CD4-positive, alpha-beta memory T cell (primary cell): Measurements from ENCODE around the gene DCTD. TPM values are rescaled to one million over a fixed set of nuclear protein-coding genes. Genes with fewer than 3 reads are reported as not detected.

Experiments used
- CTCF ChIA-PET: fragments of 350-600 bp; sonication (Branson Sonifier 250); formaldehyde crosslinking; loops from one replicate; lab custom pipeline; 2021; ENCODE audit warnings: inconsistent platforms; ENCODE audit not compliant: partially characterized antibody; lab: Charles Lee
- POLR2A ChIA-PET: fragments of 350-600 bp; sonication (Branson Sonifier 250); formaldehyde crosslinking; loops from one replicate; lab custom pipeline; 2021; ENCODE audit not compliant: partially characterized antibody; lab: Charles Lee
- DNase-seq, 5 donors: peaks; one replicate each; pipeline versions ENCODE4 v3.0.0 to v3.0.0-alpha.2; 2020 to 2022; ENCODE audit warnings: mixed read lengths in 1 of 5
- H3K27ac ChIP-seq: one replicate; pipeline ENCODE4 v1.7.0; 2013; ENCODE audit warnings: low read depth, low read length
- H3K27me3 ChIP-seq: 2 replicates; pipeline ENCODE4 v1.7.0; 2013; ENCODE audit warnings: mild to moderate bottlenecking, low read length, moderate library complexity; ENCODE audit not compliant: insufficient read depth
- H3K36me3 ChIP-seq: 2 replicates; pipeline ENCODE4 v1.7.0; 2013; ENCODE audit warnings: mild to moderate bottlenecking, low read length, moderate library complexity; ENCODE audit not compliant: insufficient read depth
- H3K4me1 ChIP-seq: 2 replicates; pipeline ENCODE4 v1.7.0; 2013; ENCODE audit warnings: mild to moderate bottlenecking, low read length, moderate library complexity; ENCODE audit not compliant: insufficient read depth
- H3K4me3 ChIP-seq, 2 donors: one replicate each; pipeline ENCODE4 v1.7.0; 2013; ENCODE audit warnings: low read length in 2 of 2, mild to moderate bottlenecking in 1 of 2
- H3K9me3 ChIP-seq, 2 donors: one replicate each; pipeline ENCODE4 v1.7.0; 2013; ENCODE audit warnings: low read length in 2 of 2, control low read depth in 1 of 2; ENCODE audit not compliant: control insufficient read depth in 1 of 2
- H3K27ac Mint-ChIP-seq, 7 donors: one replicate each; pipeline ENCODE4 v1.8.0; 2020 to 2021; ENCODE audit warnings: mixed read lengths in 7 of 7, mild to moderate bottlenecking in 6 of 7, inconsistent platforms in 3 of 7, moderate library complexity in 3 of 7
- H3K27me3 Mint-ChIP-seq, 2 donors: one replicate each; pipeline ENCODE4 v1.8.0; 2020 to 2021; ENCODE audit warnings: mixed read lengths in 2 of 2
- H3K36me3 Mint-ChIP-seq, 2 donors: one replicate each; pipeline ENCODE4 v1.8.0; 2020 to 2021; ENCODE audit warnings: mixed read lengths in 2 of 2, inconsistent platforms in 1 of 2, mild to moderate bottlenecking in 1 of 2
- H3K4me1 Mint-ChIP-seq, 4 donors: one replicate each; pipeline ENCODE4 v1.8.0; 2020 to 2021; ENCODE audit warnings: mixed read lengths in 4 of 4, mild to moderate bottlenecking in 1 of 4
- H3K4me3 Mint-ChIP-seq, 8 donors: one replicate each; pipeline ENCODE4 v1.8.0; 2020 to 2021; ENCODE audit warnings: mixed read lengths in 8 of 8, mild to moderate bottlenecking in 7 of 8, moderate library complexity in 6 of 8, inconsistent platforms in 3 of 8
- H3K9me3 Mint-ChIP-seq, 8 donors: one replicate each; pipeline ENCODE4 v1.8.0; 2020 to 2021; ENCODE audit warnings: mixed read lengths in 8 of 8, mild to moderate bottlenecking in 5 of 8, inconsistent platforms in 3 of 8, moderate library complexity in 1 of 8
- intact Hi-C: fragments of 100-400 bp; cut with micrococcal nuclease; formaldehyde crosslinking; loops from one replicate; pipeline ENCODE4 v1.15.1; 2023
- polyA plus RNA-seq, 2 donors: library from polyadenylated mRNA; unstranded; fragments of 300-500 nt; fragmentation: Illumina TruSeq; gene quantifications; one replicate each; pipeline ENCODE4 v1.2.3, GENCODE V29; 2021
- total RNA-seq, 2 experiments: library from RNA; stranded (reverse); gene quantifications; one replicate each; pipeline ENCODE4 v1.2.3, GENCODE V29; 2021

The DCTD gene
- total RNA-seq, result 10 to 100 TPM; 66.6 to 67.7 TPM
- polyA plus RNA-seq, result 100 to 1,000 TPM in 1 of 2 donors, 10 to 100 TPM in 1; 86.6 to 119 TPM

GRCh38 chr4:182917182-182918043, at the start of gene DCTD:
Gene DCTD (minus strand): TSS chr4:182917386. CDS start chr4:182915568, 1,818 bp downstream.
- peak within 1 kb of the TSS; percentile 94 for H3K27ac ChIP-seq
- H3K27me3 Mint-ChIP-seq, result no peaks in the 10 kb centered on the region
- no peaks in the 10 kb centered on the region for H3K9me3 ChIP-seq
- H3K4me3 ChIP-seq, result peak within 1 kb of the TSS; percentile 55 to 81
- H3K27me3 ChIP-seq, result no peaks in the 10 kb centered on the region
- DNase-seq, result peak; percentile 78 to 84 (median 81)
- POLR2A ChIA-PET, result interaction anchor here (1.2 to 2.1 kb wide), 5 partner anchors 8 to 588 kb away, joined by 4 to 12 read pairs (median 8); partner anchors contain the start of genes CDKN2AIP and WWC2
- H3K27ac Mint-ChIP-seq, result peak within 1 kb of the TSS; percentile 85 to 98 (median 95)
- peaks cover 30% of the 10 kb centered on the region for H3K4me1 ChIP-seq
- no peaks in the 10 kb centered on the region for H3K9me3 Mint-ChIP-seq
- intact Hi-C loops, result loop anchor here (1.0 to 10.0 kb wide), 7 partner anchors 21 to 737 kb away; partner anchors contain the start of genes CDKN2AIP, RWDD4, TRAPPC11 and WWC2
- peaks cover 7% of the 10 kb centered on the region for H3K36me3 ChIP-seq
- H3K36me3 Mint-ChIP-seq, result peaks cover 14 to 29% of the 10 kb centered on the region in 2 donors
- H3K4me3 Mint-ChIP-seq, result peak within 1 kb of the TSS; percentile 83 to 95 (median 92)
- peaks cover 27 to 64% (median 39%) of the 10 kb centered on the region in 4 donors for H3K4me1 Mint-ChIP-seq
- CTCF ChIA-PET, result interaction anchor here (0.6 to 1.7 kb wide), 7 partner anchors 8 to 587 kb away, joined by 3 to 15 read pairs (median 3); partner anchors contain the start of gene ING2

- no peaks in the 10 kb centered on the region for H3K36me3 ChIP-seq
- Mint-ChIP-seq H3K4me3 (no peak overlapping the region), H3K9me3 (peaks cover 0 to 9% (median 6%) of the 10 kb centered on the region in 8 donors), H3K36me3 (no peaks in the 10 kb centered on the region), H3K27me3 (peaks cover 5 to 9% of the 10 kb centered on the region in 2 donors), H3K4me1 (no peaks in the 10 kb centered on the region), H3K27ac (no peak overlapping the region)
- H3K4me3 ChIP-seq, result no peak overlapping the region
- H3K27me3 ChIP-seq, result no peaks in the 10 kb centered on the region
- CTCF ChIA-PET, result no interaction called here
- H3K4me1 ChIP-seq, result no peaks in the 10 kb centered on the region
- no peak for DNase-seq
- no peak overlapping the region for H3K27ac ChIP-seq
- intact Hi-C loops, result no loop called here
- POLR2A ChIA-PET, result no interaction called here
- H3K9me3 ChIP-seq, result no peaks in the 10 kb centered on the region
Measured at GRCh38 chr4:182960746-182961145, 43.6 kb upstream of the DCTD start.

- H3K27ac Mint-ChIP-seq, result no peak overlapping the region
- no peak overlapping the region for H3K4me3 Mint-ChIP-seq
- H3K4me1 Mint-ChIP-seq, result no peaks in the 10 kb centered on the region
- no peak overlapping the region for H3K4me3 ChIP-seq
- intact Hi-C loops, result no loop called here
- no peaks in the 10 kb centered on the region for H3K4me1 ChIP-seq
- H3K27me3 ChIP-seq, result no peaks in the 10 kb centered on the region
- peaks cover 5 to 8% of the 10 kb centered on the region in 2 donors for H3K27me3 Mint-ChIP-seq
- no peaks in the 10 kb centered on the region for H3K36me3 ChIP-seq
- peaks cover 0 to 8% (median 6%) of the 10 kb centered on the region in 8 donors for H3K9me3 Mint-ChIP-seq
- POLR2A ChIA-PET, result no interaction called here
- no peaks in the 10 kb centered on the region for H3K9me3 ChIP-seq
- H3K36me3 Mint-ChIP-seq, result no peaks in the 10 kb centered on the region
- CTCF ChIA-PET, result no interaction called here
- no peak overlapping the region for H3K27ac ChIP-seq
- no peak for DNase-seq
Measured at GRCh38 chr4:182960228-182960627, 43.0 kb upstream of the DCTD start.

DNA sequence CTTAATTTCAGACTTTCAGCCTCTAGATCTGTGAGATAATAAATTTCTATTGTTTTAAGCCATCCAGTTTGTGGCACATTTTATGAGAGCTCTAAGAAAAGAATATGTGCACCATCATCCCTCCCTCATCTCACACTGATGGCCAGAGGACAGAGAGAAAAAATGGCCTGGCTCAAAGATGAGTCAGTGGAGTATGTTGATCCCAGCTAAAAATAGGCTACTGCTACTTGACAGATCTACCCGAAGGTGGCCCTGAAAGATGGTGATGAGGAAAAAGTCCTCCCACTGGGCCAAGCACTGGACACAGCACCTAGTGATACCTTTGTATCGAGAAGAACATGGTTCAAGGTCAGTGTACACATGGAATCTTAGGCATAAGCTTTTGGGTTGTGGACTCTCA, 38.2 kb upstream of the DCTD start:
- no peak for DNase-seq
- no peak overlapping the region for H3K4me3 Mint-ChIP-seq
- no peaks in the 10 kb centered on the region for H3K36me3 Mint-ChIP-seq
- Histone ChIP-seq H3K27ac (no peak overlapping the region), H3K36me3 (no peaks in the 10 kb centered on the region), H3K9me3 (no peaks in the 10 kb centered on the region), H3K27me3 (no peaks in the 10 kb centered on the region), H3K4me1 (no peaks in the 10 kb centered on the region), H3K4me3 (no peak overlapping the region)
- intact Hi-C loops, result no loop called here
- H3K9me3 Mint-ChIP-seq, result peaks cover 0 to 8% (median 6%) of the 10 kb centered on the region in 8 donors
- H3K4me1 Mint-ChIP-seq, result no peaks in the 10 kb centered on the region
- H3K27ac Mint-ChIP-seq, result no peak overlapping the region
- POLR2A ChIA-PET, result no interaction called here
- CTCF ChIA-PET, result no interaction called here
- peaks cover 0 to 6% of the 10 kb centered on the region in 2 donors for H3K27me3 Mint-ChIP-seq

GRCh38 chr4:182944484-182945213, 27.5 kb upstream of the DCTD start:
- Histone ChIP-seq H3K9me3 (no peaks in the 10 kb centered on the region), H3K27ac (no peak overlapping the region), H3K27me3 (no peaks in the 10 kb centered on the region), H3K36me3 (no peaks in the 10 kb centered on the region), H3K4me3 (no peak overlapping the region), H3K4me1 (no peaks in the 10 kb centered on the region)
- intact Hi-C loops, result no loop called here
- ChIA-PET CTCF (no interaction called here), POLR2A (no interaction called here)
- no peaks in the 10 kb centered on the region for H3K36me3 Mint-ChIP-seq
- no peaks in the 10 kb centered on the region for H3K9me3 Mint-ChIP-seq
- no peak overlapping the region for H3K4me3 Mint-ChIP-seq
- H3K4me1 Mint-ChIP-seq, result no peaks in the 10 kb centered on the region
- H3K27me3 Mint-ChIP-seq, result peaks cover 4 to 9% of the 10 kb centered on the region in 2 donors
- DNase-seq, result no peak
- no peak overlapping the region for H3K27ac Mint-ChIP-seq

- intact Hi-C loops, result no loop called here
- ChIA-PET POLR2A (no interaction called here), CTCF (interaction anchor here (0.9 to 5.8 kb wide), 15 partner anchors 9 to 464 kb away, joined by 3 to 76 read pairs (median 8); no protein-coding TSS in a partner anchor)
- Mint-ChIP-seq H3K4me3 (no peak overlapping the region), H3K9me3 (no peaks in the 10 kb centered on the region), H3K4me1 (peaks cover 0 to 5% (median 1%) of the 10 kb centered on the region in 4 donors), H3K27me3 (peaks cover 4% of the 10 kb centered on the region in 2 donors), H3K27ac (no peak overlapping the region), H3K36me3 (no peaks in the 10 kb centered on the region)
- Histone ChIP-seq H3K36me3 (no peaks in the 10 kb centered on the region), H3K27me3 (no peaks in the 10 kb centered on the region), H3K27ac (no peak overlapping the region), H3K4me3 (no peak overlapping the region), H3K9me3 (no peaks in the 10 kb centered on the region), H3K4me1 (no peaks in the 10 kb centered on the region)
- DNase-seq, result no peak
Measured at GRCh38 chr4:182939680-182940079, 22.5 kb upstream of the DCTD start.
